K562 (cell line): Measurements from ENCODE around the gene SLC16A5. TPM values are rescaled to one million over a fixed set of nuclear protein-coding genes. Genes with fewer than 3 reads are reported as not detected.

ENCODE experiments used
- CC2D1A ChIP-seq: fragments of 450-650 bp; IDR thresholded peaks from 2 replicates; pipeline ENCODE4 v1.6.1; 2017; ENCODE audit warnings: mild to moderate bottlenecking
- CHD1 ChIP-seq: fragments of 200-600 bp; sonication (generic); IDR thresholded peaks from one replicate; pipeline ENCODE4 v1.6.1; 2012; ENCODE audit warnings: mild to moderate bottlenecking, moderate library complexity, low read length, inconsistent platforms
- DEAF1 ChIP-seq: fragments of 450-650 bp; formaldehyde crosslinking; IDR thresholded peaks from 2 replicates; pipeline ENCODE4 v1.4.0; 2020; ENCODE audit warnings: mild to moderate bottlenecking, moderate library complexity
- EGR1 ChIP-seq: fragments of 450-650 bp; conservative IDR thresholded peaks from 2 replicates; pipeline ENCODE4 v1.6.1; 2017; ENCODE audit warnings: mild to moderate bottlenecking
- GABPA ChIP-seq: fragments of 200-800 bp; sonication (Bioruptor generic); conservative IDR thresholded peaks from 2 replicates; pipeline ENCODE4 v1.6.1; 2016; ENCODE audit warnings: low read depth, missing genetic modification characterization, missing compliant biosample characterization
- IFI16 ChIP-seq: fragments of 250-450 bp; sonication (Bioruptor Pico); IDR thresholded peaks from 2 replicates; pipeline ENCODE4 v2.1.2; 2022; ENCODE audit warnings: mild to moderate bottlenecking, inconsistent platforms
- JUND ChIP-seq, 2 experiments: IDR thresholded peaks; 2 replicates in 1 of 2; 3 replicates in 1 of 2; pipeline ENCODE4 v1.6.1; 2011; ENCODE audit warnings: borderline replicate concordance in 2 of 2, low read depth in 2 of 2, low read length in 2 of 2, improper control_type of control experiment in 1 of 2, missing biosample characterization in 1 of 2, missing genetic modification characterization in 1 of 2, missing genetic modification reagents in 1 of 2
- KDM4B ChIP-seq, 2 experiments: fragments of 450-650 bp in 1 of 2; sonication (generic) in 1 of 2; IDR thresholded peaks; 2 replicates each; pipeline ENCODE4 v1.6.1; 2016 to 2017; ENCODE audit warnings: borderline replicate concordance in 2 of 2, antibody characterized with exemption in 1 of 2, low read depth in 1 of 2, mild to moderate bottlenecking in 1 of 2
- MEF2A ChIP-seq: IDR thresholded peaks from 2 replicates; pipeline ENCODE4 v1.6.1; 2011; ENCODE audit warnings: low read depth, mild to moderate bottlenecking, low read length, moderate library complexity; ENCODE audit not compliant: control insufficient read depth
- MTA1 ChIP-seq: fragments of 450-650 bp; IDR thresholded peaks from 2 replicates; pipeline ENCODE4 v1.6.1; 2017; ENCODE audit warnings: borderline replicate concordance
- POLR2A ChIP-seq: fragments of 450-650 bp; conservative IDR thresholded peaks from 2 replicates; pipeline ENCODE4 v1.6.1; 2016
- POLR2B ChIP-seq: fragments of 450-650 bp; IDR thresholded peaks from 2 replicates; pipeline ENCODE4 v1.6.1; 2018; ENCODE audit warnings: low read depth; ENCODE audit not compliant: partially characterized antibody
- RB1 ChIP-seq: fragments of 450-650 bp; IDR thresholded peaks from 2 replicates; pipeline ENCODE4 v1.6.1; 2017; ENCODE audit warnings: low read depth, mild to moderate bottlenecking
- SAFB2 ChIP-seq: fragments of 200-400 bp; formaldehyde crosslinking; IDR thresholded peaks from 2 replicates; pipeline ENCODE4 v1.6.1; 2018; ENCODE audit warnings: borderline replicate concordance, low read length, low read depth, moderate library complexity; ENCODE audit not compliant: severe bottlenecking
- TRIM28 ChIP-seq: fragments of 450-650 bp; IDR thresholded peaks from 2 replicates; pipeline ENCODE4 v1.6.1; 2017
- ZBTB11 ChIP-seq, 3 experiments: fragments of 200-800 bp in 1 of 3; fragments of 250-450 bp in 1 of 3; fragments of 450-650 bp in 1 of 3; sonication (Bioruptor Pico) in 1 of 3; sonication (Bioruptor generic) in 1 of 3; formaldehyde crosslinking in 1 of 3; IDR thresholded peaks; 2 replicates each; pipeline versions ENCODE4 v1.6.1 to v1.8.0; 2016 to 2022; ENCODE audit warnings: mild to moderate bottlenecking in 2 of 3, missing genetic modification characterization in 2 of 3, missing compliant biosample characterization in 1 of 3, moderate library complexity in 1 of 3
- ZNF12 ChIP-seq: sonication (generic); formaldehyde crosslinking; IDR thresholded peaks from 2 replicates; pipeline ENCODE4 v1.4.0; 2020; ENCODE audit warnings: mild to moderate bottlenecking, missing genetic modification reagents
- polyA plus RNA-seq, 8 experiments: library from polyadenylated mRNA; depleted of rRNA in 4 of 8; stranded (reverse) in 5 of 8; unstranded in 3 of 8; fragments of >200 nt; fragmentation: Nextera tagmentation in 2 of 8; fragmentation: Illumina TruSeq in 1 of 8; extraction: Ambion mirVana in 2 of 8; extraction: Trizol in 1 of 8; gene quantifications; 2 replicates each; pipeline versions ENCODE4 v1.2.1 to v1.2.3, GENCODE V29; 2011 to 2014; ENCODE audit warnings: inconsistent platforms in 1 of 8, missing spikeins in 1 of 8
- total RNA-seq, 7 experiments: library from RNA; depleted of rRNA in 6 of 7; stranded (reverse); fragments of >200 nt in 6 of 7; fragmentation: Illumina TruSeq in 2 of 7; extraction: Trizol in 2 of 7; gene quantifications; 2 replicates each; pipeline versions ENCODE4 v1.2.1 to v1.2.3, GENCODE V29; 2011 to 2021; ENCODE audit warnings: low replicate concordance in 1 of 7
- TF ChIP-seq, protein P1 (sequence below): fragments of 450-650 bp; IDR thresholded peaks from 2 replicates; pipeline ENCODE4 v1.7.1; 2018; ENCODE audit warnings: mild to moderate bottlenecking, low read depth; ENCODE audit not compliant: partially characterized antibody

The SLC16A5 gene
- total and polyA plus RNA-seq, 9 of the 15 experiments (the other 6 are each of a cell fraction or from before 2014, with no cell fraction given), result 0.06 to 2.6 (median 0.91) TPM

GRCh38 chr17:75113798-75114551, 26.2 kb downstream of the SLC16A5 start (continued):
- no peak for TF ChIP-seq MEF2A
- no peak for TF ChIP-seq MTA1
- TF ChIP-seq JUND (IDR thresholded peaks at IDR 0.05; ENCODE audit: borderline replicate concordance, low read depth, low read length), result peak; percentile 54; the same call in 1 of the 2 replicates
- TF ChIP-seq JUND (tag; IDR thresholded peaks at IDR 0.05; ENCODE audit: borderline replicate concordance, low read depth, low read length), result peak; percentile 46; the same call in 1 of the 3 replicates
- TF ChIP-seq POLR2B, result peak; percentile 17
- TF ChIP-seq GABPA (tag), result peak; percentile 72
- peak; percentile 73; the same call in 1 of the 2 replicates for TF ChIP-seq RB1
- TF ChIP-seq, protein P1, sequence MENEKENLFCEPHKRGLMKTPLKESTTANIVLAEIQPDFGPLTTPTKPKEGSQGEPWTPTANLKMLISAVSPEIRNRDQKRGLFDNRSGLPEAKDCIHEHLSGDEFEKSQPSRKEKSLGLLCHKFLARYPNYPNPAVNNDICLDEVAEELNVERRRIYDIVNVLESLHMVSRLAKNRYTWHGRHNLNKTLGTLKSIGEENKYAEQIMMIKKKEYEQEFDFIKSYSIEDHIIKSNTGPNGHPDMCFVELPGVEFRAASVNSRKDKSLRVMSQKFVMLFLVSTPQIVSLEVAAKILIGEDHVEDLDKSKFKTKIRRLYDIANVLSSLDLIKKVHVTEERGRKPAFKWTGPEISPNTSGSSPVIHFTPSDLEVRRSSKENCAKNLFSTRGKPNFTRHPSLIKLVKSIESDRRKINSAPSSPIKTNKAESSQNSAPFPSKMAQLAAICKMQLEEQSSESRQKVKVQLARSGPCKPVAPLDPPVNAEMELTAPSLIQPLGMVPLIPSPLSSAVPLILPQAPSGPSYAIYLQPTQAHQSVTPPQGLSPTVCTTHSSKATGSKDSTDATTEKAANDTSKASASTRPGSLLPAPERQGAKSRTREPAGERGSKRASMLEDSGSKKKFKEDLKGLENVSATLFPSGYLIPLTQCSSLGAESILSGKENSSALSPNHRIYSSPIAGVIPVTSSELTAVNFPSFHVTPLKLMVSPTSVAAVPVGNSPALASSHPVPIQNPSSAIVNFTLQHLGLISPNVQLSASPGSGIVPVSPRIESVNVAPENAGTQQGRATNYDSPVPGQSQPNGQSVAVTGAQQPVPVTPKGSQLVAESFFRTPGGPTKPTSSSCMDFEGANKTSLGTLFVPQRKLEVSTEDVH, result peak; percentile 39
- TF ChIP-seq DEAF1, result peak; percentile 94
- peak; percentile 44; the same call in 1 of the 2 replicates for TF ChIP-seq POLR2A
- peak in 1 of 3 experiments; percentile 50; a peak in 1 of 6 replicates for TF ChIP-seq ZBTB11 (CRISPR knock-in tag; IDR thresholded peaks at IDR 0.05)
- no peak for TF ChIP-seq KDM4B (IDR thresholded peaks at IDR 0.05; ENCODE audit: borderline replicate concordance in 2 of 2, low read depth in 1 of 2)
- TF ChIP-seq SAFB2, result no peak
- TF ChIP-seq TRIM28, result peak; percentile 32; the same call in 1 of the 2 replicates
- TF ChIP-seq CC2D1A, result peak; percentile 77
- peak; percentile 30; the same call in 1 of the 2 replicates for TF ChIP-seq EGR1
- TF ChIP-seq ZNF12 (CRISPR knock-in tag), result 0 out of 2 replicates have a peak, but pooled peaks have one; percentile 40
- TF ChIP-seq CHD1, result no peak
- no peak for TF ChIP-seq IFI16 (CRISPR knock-in tag)
